Kidney (tissue), 14 donors: Measurements from ENCODE around the gene ASCC3. TPM values are rescaled to one million over a fixed set of nuclear protein-coding genes. Genes with fewer than 3 reads are reported as not detected.

Experiments
- DNase-seq, 5 donors: peaks; one replicate each; pipeline ENCODE4 v3.0.0-alpha.2; 2013 to 2020
- FAIRE-seq: peaks from 2 replicates; lab custom pipeline; 2012; peaks lifted over from hg19 to GRCh38; lab: Jason Lieb, UNC
- H3K27ac ChIP-seq, 2 donors: one replicate each; pipeline ENCODE4 v1.7.0; 2013; ENCODE audit warnings: low read depth in 2 of 2, low read length in 2 of 2, inconsistent platforms in 1 of 2
- H3K27me3 ChIP-seq: one replicate; pipeline ENCODE4 v1.7.1; 2013; ENCODE audit warnings: low read length, inconsistent platforms; ENCODE audit not compliant: control insufficient read depth, insufficient read depth
- H3K36me3 ChIP-seq, 3 donors: one replicate each; pipeline versions ENCODE4 v1.7.0 to v1.7.1; 2013; ENCODE audit warnings: low read length in 3 of 3, control low read depth in 1 of 3, inconsistent platforms in 1 of 3; ENCODE audit not compliant: insufficient read depth in 3 of 3, control insufficient read depth in 2 of 3
- H3K4me1 ChIP-seq, 3 donors: one replicate each; pipeline versions ENCODE4 v1.7.0 to v1.7.1; 2013; ENCODE audit warnings: low read length in 3 of 3, inconsistent platforms in 1 of 3, low read depth in 1 of 3; ENCODE audit not compliant: control insufficient read depth in 2 of 3, insufficient read depth in 2 of 3
- H3K4me3 ChIP-seq, 3 donors: one replicate each; pipeline versions ENCODE4 v1.7.0 to v1.8.1; 2013; ENCODE audit warnings: low read length in 3 of 3, control low read depth in 1 of 3, inconsistent platforms in 1 of 3
- H3K9ac ChIP-seq, 3 donors: one replicate each; pipeline versions ENCODE4 v1.7.0 to v1.7.1; 2013; ENCODE audit warnings: low read length in 3 of 3, control low read depth in 1 of 3, inconsistent platforms in 1 of 3
- H3K9me3 ChIP-seq, 3 donors: one replicate each; pipeline versions ENCODE4 v1.7.0 to v1.7.1; 2013; ENCODE audit warnings: low read length in 3 of 3, control low read depth in 1 of 3, inconsistent platforms in 1 of 3; ENCODE audit not compliant: control insufficient read depth in 2 of 3, insufficient read depth in 1 of 3
- CTCF ChIP-seq: IDR thresholded peaks from 3 replicates; pipeline ENCODE4 v1.5.1; 2012; ENCODE audit warnings: mild to moderate bottlenecking, moderate library complexity, borderline replicate concordance; ENCODE audit not compliant: insufficient read depth; ENCODE audit errors: extremely low read depth
- intact Hi-C: fragments of 100-400 bp; cut with DNase I; formaldehyde crosslinking; loops from one replicate; pipeline ENCODE4 v1.11.1; 2022
- polyA plus RNA-seq: library from polyadenylated mRNA; stranded (reverse); fragments of 350-450 nt; fragmentation: Illumina TruSeq; extraction: RNeasy Lipid Tissue Mini Kit (QIAGEN cat#74804); gene quantifications from one replicate; pipeline ENCODE4 v1.2.3, GENCODE V29; 2014; ENCODE audit warnings: low read depth, low replicate concordance; ENCODE audit not compliant: insufficient read depth
- total RNA-seq: library from RNA; stranded (reverse); fragmentation: NEBNext Ultra II Directional; extraction: Animal tissue kit (Norgen Biotek cat#: 25700); gene quantifications from one replicate; pipeline ENCODE4 v1.2.1, GENCODE V29; 2021
- donor health status: control.
- donor health status: control.
- donor health status: control.
- donor health status: control.
- donor health status: control.
- donor health status: DM: yes; HTN: yes; CAD: no.
- donor health status: Normal renal cell carcinoma (clear cell type).

The ASCC3 gene
- total and polyA plus RNA-seq, 2 donors from 2014 or later = 7.7 to 31.7 TPM

DNA sequence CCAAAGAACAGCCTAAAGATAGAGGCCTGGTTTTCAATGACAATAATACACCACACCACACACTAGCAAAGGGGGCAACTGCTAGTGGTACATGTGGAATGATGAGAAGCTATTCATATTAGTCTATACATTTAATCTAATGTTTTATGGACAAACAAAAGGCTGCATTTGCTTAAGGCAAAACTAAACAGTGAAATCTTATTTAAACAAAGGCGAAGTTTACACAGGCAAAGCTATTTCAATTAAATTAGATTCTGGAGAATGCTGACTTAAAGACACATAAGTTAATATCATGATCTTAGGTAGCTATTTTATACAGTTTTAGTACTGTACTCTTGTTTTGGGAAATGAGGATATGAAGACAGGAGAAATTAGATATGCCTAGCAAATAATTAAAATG, 362.5 kb downstream of the ASCC3 start:
- DNase-seq = no peak
- Histone ChIP-seq H3K36me3 (no peaks in the 10 kb centered on the region), H3K27ac (no peak overlapping the region), H3K27me3 (no peaks in the 10 kb centered on the region), H3K9ac (no peak overlapping the region), H3K4me3 (no peak overlapping the region), H3K4me1 (no peaks in the 10 kb centered on the region), H3K9me3 (no peaks in the 10 kb centered on the region)
- TF ChIP-seq CTCF = no peak
- no peak for FAIRE-seq
- intact Hi-C loops = no loop called here

DNA sequence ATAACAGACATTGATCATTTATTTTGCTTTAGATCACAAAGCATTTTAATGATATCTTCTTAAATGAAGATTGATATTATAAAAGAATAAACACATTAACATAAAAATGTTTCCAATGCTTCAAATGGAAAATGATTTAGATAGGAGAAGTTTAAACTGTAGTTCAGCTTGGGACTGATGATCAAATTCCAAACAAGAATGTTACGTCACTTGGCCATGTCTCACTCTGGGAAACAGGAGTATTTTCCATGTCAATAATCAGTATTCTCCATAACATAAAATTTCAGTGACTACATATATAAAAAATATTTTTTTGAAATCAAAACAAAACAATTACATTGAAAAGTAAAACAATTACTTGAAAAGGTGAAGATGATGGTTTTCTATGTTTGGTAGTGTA, 363.5 kb downstream of the ASCC3 start:
- Histone ChIP-seq H3K9ac (no peak overlapping the region), H3K4me1 (no peaks in the 10 kb centered on the region), H3K27ac (no peak overlapping the region), H3K36me3 (peaks cover 0 to 1% (median 0%) of the 10 kb centered on the region in 3 donors), H3K4me3 (no peak overlapping the region), H3K9me3 (no peaks in the 10 kb centered on the region), H3K27me3 (no peaks in the 10 kb centered on the region)
- no peak for TF ChIP-seq CTCF
- FAIRE-seq (peak; percentile 27), DNase-seq (no peak)
- intact Hi-C loops = no loop called here

- no peak for TF ChIP-seq CTCF
- H3K27me3 ChIP-seq = no peaks in the 10 kb centered on the region
- H3K27ac ChIP-seq = no peak overlapping the region
- H3K4me3 ChIP-seq = no peak overlapping the region
- no peak for FAIRE-seq
- H3K9ac ChIP-seq = no peak overlapping the region
- no peaks in the 10 kb centered on the region for H3K9me3 ChIP-seq
- no peaks in the 10 kb centered on the region for H3K4me1 ChIP-seq
- H3K36me3 ChIP-seq = peaks cover 0 to 5% (median 0%) of the 10 kb centered on the region in 3 donors
- intact Hi-C loops = no loop called here
- no peak for DNase-seq
Observed at GRCh38 chr6:100517106-100517505, 364.0 kb downstream of the ASCC3 start.

DNA sequence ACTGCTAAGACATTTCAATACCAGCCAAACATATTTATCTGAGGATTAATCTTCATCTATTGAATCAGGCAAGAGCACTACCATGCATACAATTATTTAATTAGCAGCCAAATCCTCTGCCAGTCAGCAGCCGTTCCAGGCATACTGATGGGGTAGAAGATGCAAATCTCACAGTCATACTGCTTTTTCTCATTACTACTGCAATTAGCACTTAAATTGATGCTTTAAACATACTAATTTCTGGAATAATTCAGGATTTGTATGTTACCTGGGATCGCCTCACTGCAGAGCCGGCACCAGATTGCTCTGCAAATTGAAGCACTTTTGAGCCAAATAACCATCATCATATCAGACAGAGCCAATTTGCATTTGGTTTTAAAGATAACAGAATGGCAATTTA, 366.5 kb downstream of the ASCC3 start:
- H3K4me1 ChIP-seq = no peaks in the 10 kb centered on the region
- H3K36me3 ChIP-seq = peaks cover 0 to 5% (median 0%) of the 10 kb centered on the region in 3 donors
- H3K27ac ChIP-seq = no peak overlapping the region
- DNase-seq = no peak
- no peak overlapping the region for H3K4me3 ChIP-seq
- no peak for TF ChIP-seq CTCF
- no peaks in the 10 kb centered on the region for H3K27me3 ChIP-seq
- no peak overlapping the region for H3K9ac ChIP-seq
- no peaks in the 10 kb centered on the region for H3K9me3 ChIP-seq
- intact Hi-C loops = no loop called here
- FAIRE-seq = no peak
